Measurements from ENCODE around the gene TNFRSF11A. TPM values are rescaled to one million over a fixed set of nuclear protein-coding genes. Genes with fewer than 3 reads are reported as not detected.

Gene TNFRSF11A
- total RNA-seq, 1 experiment from 2014 or later: 6.3 TPM

GRCh38 chr18:62384068-62384467 is 59.0 kb downstream of the TNFRSF11A start:
- POLR2A ChIA-PET (ENCODE audit: unreplicated experiment): no interaction called here
- Histone ChIP-seq H3K9me3 (ENCODE audit: insufficient read depth, low read depth) (no peaks in the 10 kb centered on the region), H2AFZ (no peak overlapping the region), H3K79me2 (ENCODE audit: low read depth) (no peaks in the 10 kb centered on the region), H3F3A (ENCODE audit: insufficient read depth, low read depth) (peaks cover 18% of the 10 kb centered on the region), H3K27me3 (ENCODE audit: insufficient read depth, low read depth) (no peaks in the 10 kb centered on the region), H3K9me2 (ENCODE audit: insufficient read depth) (no peaks in the 10 kb centered on the region), H3K4me2 (no peak overlapping the region), H3K36me3 (ENCODE audit: low read depth) (no peaks in the 10 kb centered on the region), H3K4me1 (replicated peaks; ENCODE audit: insufficient read depth) (peaks cover 18% of the 10 kb centered on the region), H3K27ac (no peak overlapping the region), H3K4me3 (no peak overlapping the region), H4K20me1 (ENCODE audit: insufficient read depth) (no peaks in the 10 kb centered on the region)
- TF ChIP-seq, protein P1, sequence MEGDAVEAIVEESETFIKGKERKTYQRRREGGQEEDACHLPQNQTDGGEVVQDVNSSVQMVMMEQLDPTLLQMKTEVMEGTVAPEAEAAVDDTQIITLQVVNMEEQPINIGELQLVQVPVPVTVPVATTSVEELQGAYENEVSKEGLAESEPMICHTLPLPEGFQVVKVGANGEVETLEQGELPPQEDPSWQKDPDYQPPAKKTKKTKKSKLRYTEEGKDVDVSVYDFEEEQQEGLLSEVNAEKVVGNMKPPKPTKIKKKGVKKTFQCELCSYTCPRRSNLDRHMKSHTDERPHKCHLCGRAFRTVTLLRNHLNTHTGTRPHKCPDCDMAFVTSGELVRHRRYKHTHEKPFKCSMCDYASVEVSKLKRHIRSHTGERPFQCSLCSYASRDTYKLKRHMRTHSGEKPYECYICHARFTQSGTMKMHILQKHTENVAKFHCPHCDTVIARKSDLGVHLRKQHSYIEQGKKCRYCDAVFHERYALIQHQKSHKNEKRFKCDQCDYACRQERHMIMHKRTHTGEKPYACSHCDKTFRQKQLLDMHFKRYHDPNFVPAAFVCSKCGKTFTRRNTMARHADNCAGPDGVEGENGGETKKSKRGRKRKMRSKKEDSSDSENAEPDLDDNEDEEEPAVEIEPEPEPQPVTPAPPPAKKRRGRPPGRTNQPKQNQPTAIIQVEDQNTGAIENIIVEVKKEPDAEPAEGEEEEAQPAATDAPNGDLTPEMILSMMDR (conservative IDR thresholded peaks at IDR 0.05): no peak
- no peak for TF ChIP-seq EZH2 (IDR thresholded peaks at IDR 0.05; ENCODE audit: low read depth)
- intact Hi-C loops (cut with micrococcal nuclease; ENCODE audit: unreplicated experiment): no loop called here
- BruUV-seq (replicated peaks): no TSS peak
- CTCF ChIA-PET: no interaction called here
- DNase-seq: no peak

DNA sequence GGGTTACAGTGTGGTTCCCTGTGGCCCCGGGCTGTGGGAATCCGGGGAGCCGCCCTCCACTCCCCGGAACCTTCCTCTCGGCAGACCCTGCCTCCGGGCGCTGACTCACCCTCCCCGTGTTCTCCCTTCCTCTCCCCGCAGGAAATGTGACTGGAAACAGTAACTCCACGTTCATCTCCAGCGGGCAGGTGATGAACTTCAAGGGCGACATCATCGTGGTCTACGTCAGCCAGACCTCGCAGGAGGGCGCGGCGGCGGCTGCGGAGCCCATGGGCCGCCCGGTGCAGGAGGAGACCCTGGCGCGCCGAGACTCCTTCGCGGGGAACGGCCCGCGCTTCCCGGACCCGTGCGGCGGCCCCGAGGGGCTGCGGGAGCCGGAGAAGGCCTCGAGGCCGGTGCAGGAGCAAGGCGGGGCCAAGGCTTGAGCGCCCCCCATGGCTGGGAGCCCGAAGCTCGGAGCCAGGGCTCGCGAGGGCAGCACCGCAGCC is 59.5 kb downstream of the TNFRSF11A start:
- H3F3A ChIP-seq (ENCODE audit: insufficient read depth, low read depth): peaks cover 24% of the 10 kb centered on the region
- H3K79me2 ChIP-seq (ENCODE audit: low read depth): no peaks in the 10 kb centered on the region
- TF ChIP-seq, protein P1 (conservative IDR thresholded peaks at IDR 0.05): no peak
- TF ChIP-seq EZH2 (IDR thresholded peaks at IDR 0.05; ENCODE audit: low read depth): no peak
- CTCF ChIA-PET: no interaction called here
- intact Hi-C loops (cut with micrococcal nuclease; ENCODE audit: unreplicated experiment): no loop called here
- no peak overlapping the region for H3K27ac ChIP-seq
- H3K9me3 ChIP-seq (ENCODE audit: insufficient read depth, low read depth): no peaks in the 10 kb centered on the region
- H2AFZ ChIP-seq: no peak overlapping the region
- no peak for DNase-seq
- no peaks in the 10 kb centered on the region for H4K20me1 ChIP-seq (ENCODE audit: insufficient read depth)
- POLR2A ChIA-PET (ENCODE audit: unreplicated experiment): no interaction called here
- BruUV-seq (replicated peaks): no TSS peak
- H3K27me3 ChIP-seq (ENCODE audit: insufficient read depth, low read depth): no peaks in the 10 kb centered on the region
- no peaks in the 10 kb centered on the region for H3K36me3 ChIP-seq (ENCODE audit: low read depth)
- H3K4me2 ChIP-seq: no peak overlapping the region
- peaks cover 24% of the 10 kb centered on the region for H3K4me1 ChIP-seq (replicated peaks; ENCODE audit: insufficient read depth)
- no peak overlapping the region for H3K4me3 ChIP-seq
- no peaks in the 10 kb centered on the region for H3K9me2 ChIP-seq (ENCODE audit: insufficient read depth)

GRCh38 chr18:62386091-62386490 is 61.0 kb downstream of the TNFRSF11A start:
- Histone ChIP-seq H4K20me1 (ENCODE audit: insufficient read depth) (no peaks in the 10 kb centered on the region), H2AFZ (no peak overlapping the region), H3K27ac (no peak overlapping the region), H3K27me3 (ENCODE audit: insufficient read depth, low read depth) (no peaks in the 10 kb centered on the region), H3F3A (ENCODE audit: insufficient read depth, low read depth) (peaks cover 25% of the 10 kb centered on the region), H3K4me1 (replicated peaks; ENCODE audit: insufficient read depth) (peaks cover 29% of the 10 kb centered on the region), H3K79me2 (ENCODE audit: low read depth) (no peaks in the 10 kb centered on the region), H3K36me3 (ENCODE audit: low read depth) (no peaks in the 10 kb centered on the region), H3K4me3 (no peak overlapping the region), H3K9me3 (ENCODE audit: insufficient read depth, low read depth) (0 out of 2 replicates have a peak, but pooled peaks cover 2% of the 10 kb centered on the region), H3K4me2 (no peak overlapping the region), H3K9me2 (ENCODE audit: insufficient read depth) (no peaks in the 10 kb centered on the region)
- no peak for DNase-seq
- no TSS peak for BruUV-seq (replicated peaks)
- CTCF ChIA-PET: no interaction called here
- no peak for TF ChIP-seq EZH2 (IDR thresholded peaks at IDR 0.05; ENCODE audit: low read depth)
- TF ChIP-seq, protein P1 (conservative IDR thresholded peaks at IDR 0.05): no peak
- POLR2A ChIA-PET (ENCODE audit: unreplicated experiment): no interaction called here
- intact Hi-C loops (cut with micrococcal nuclease; ENCODE audit: unreplicated experiment): no loop called here
